ENCODE results near the gene ADIG. TPM values are rescaled to one million over a fixed set of nuclear protein-coding genes. Genes with fewer than 3 reads are reported as not detected.

ADIG gene
- polyA plus RNA-seq, 2 donors, result not detected

Other genes starting within 250 kb of the ADIG start
- not detected for gene LBP, start 234.7 kb upstream of the ADIG start, polyA plus RNA-seq
- gene SNHG17, start 145.9 kb upstream of the ADIG start, polyA plus RNA-seq, result 10 to 100 TPM; 32.6 to 39.3 TPM
- gene RALGAPB, start 108.4 kb upstream of the ADIG start, polyA plus RNA-seq, result 10 to 100 TPM in 1 of 2 donors, 1 to 10 TPM in 1; 9.6 to 10.3 TPM
- 10 to 100 TPM; 27.9 to 53.3 TPM for gene ARHGAP40, start 20.6 kb downstream of the ADIG start, polyA plus RNA-seq
- not detected for gene SLC32A1, start 143.3 kb downstream of the ADIG start, polyA plus RNA-seq
- gene ACTR5, start 167.3 kb downstream of the ADIG start, polyA plus RNA-seq, result 1 to 10 TPM; 5.2 to 6.3 TPM
- gene PPP1R16B, start 224.5 kb downstream of the ADIG start, polyA plus RNA-seq, result 1 to 10 TPM; 1.0 to 1.5 TPM